HG02885 (cell line): ENCODE data around the gene SLC38A7.
"Not testable (repeated sequence)": the region's sequence is repeated elsewhere in the genome, so short reads cannot be mapped to it uniquely, and the experiment has no call there.

ENCODE experiments used
- ATAC-seq: cut with Tn5 transposase; IDR thresholded peaks from one replicate; pipeline ENCODE4 v1.9.1; 2021; ENCODE audit warnings: mild to moderate bottlenecking; ENCODE audit not compliant: unreplicated experiment, poor library complexity

SLC38A7 gene

GRCh38 chr16:58679763-58680162 lies 4.8 kb downstream of the SLC38A7 start:
- no peak for ATAC-seq

DNA sequence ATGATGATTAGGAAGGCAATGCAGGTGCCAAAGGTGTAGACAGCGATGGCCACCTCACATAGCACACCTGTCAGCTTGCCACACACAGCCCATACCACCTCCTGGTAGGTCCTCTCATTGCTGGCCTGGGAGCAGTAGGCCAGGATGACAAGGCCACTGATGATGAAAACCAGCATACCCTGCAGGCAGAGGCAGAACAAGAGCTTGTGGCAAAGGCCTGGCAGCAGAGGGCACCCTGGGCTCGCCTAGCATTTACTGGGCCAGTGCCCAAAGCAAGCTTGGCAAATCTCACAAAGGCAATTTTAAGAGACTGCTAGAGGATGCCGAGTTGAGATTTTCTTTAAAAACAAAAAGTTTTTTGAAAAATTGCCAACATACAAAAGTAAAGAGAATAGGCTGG lies 5.9 kb downstream of the SLC38A7 start:
- no peak for ATAC-seq

GRCh38 chr16:58678269-58678668 lies 6.3 kb downstream of the SLC38A7 start:
- ATAC-seq = no peak

- no peak for ATAC-seq
These were observed 13.5 kb downstream of the SLC38A7 start for GRCh38 chr16:58670946-58671583.

- ATAC-seq = no peak
These were observed 14.4 kb downstream of the SLC38A7 start for GRCh38 chr16:58670177-58670576.

DNA sequence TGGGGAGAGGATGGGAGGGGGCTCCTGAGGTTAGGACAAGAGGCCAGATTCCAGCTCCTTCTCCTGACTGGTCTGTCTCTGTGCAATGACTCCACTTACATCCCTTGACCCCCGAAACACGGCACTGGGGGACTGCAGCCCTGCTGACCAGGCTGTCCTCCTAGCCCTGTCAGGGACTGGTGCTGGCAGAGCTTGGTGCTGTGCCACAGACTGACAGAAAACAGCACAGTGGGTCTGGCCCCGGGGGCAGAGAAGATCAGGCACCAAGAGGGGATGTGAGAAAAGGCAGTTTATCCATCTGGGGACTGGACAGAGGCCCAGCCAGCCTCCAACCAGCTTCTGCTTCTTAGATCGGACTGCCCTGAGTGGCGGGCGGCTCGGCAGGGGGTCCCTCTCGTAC lies 19.4 kb downstream of the SLC38A7 start:
- ATAC-seq = no peak

DNA sequence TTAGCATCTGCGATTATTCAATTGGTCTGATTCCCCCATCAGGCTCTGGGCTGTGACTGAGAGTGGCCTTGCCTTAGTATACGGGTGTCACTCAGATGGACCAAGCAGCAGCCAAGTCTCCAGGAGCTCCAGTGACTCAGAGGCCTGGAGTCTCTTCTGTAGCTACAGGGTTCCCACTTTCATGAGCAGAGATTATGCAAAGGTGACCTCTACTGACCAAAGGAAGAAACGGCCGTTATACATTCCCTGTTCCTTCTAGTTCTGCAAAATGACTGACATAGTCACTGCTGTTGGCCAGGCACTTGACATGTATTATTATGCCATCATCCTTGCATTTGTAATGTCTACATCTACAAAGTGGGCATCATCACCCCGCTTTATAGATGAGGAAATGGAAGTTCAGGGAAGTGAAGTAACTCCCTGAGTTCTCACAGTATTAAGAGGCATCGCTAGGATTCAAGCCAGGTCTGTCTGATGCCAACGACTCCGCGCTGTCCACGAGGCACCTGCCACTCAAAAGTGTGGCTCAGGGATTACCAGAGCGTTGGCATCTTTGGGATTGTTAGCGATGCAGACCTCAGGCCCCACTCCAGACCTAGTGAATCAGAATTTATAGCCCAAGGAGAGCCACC lies 23.3 kb downstream of the SLC38A7 start:
- ATAC-seq = peak; percentile 91

GRCh38 chr16:58659911-58660310 lies 24.7 kb downstream of the SLC38A7 start:
- ATAC-seq = not testable (repeated sequence)

DNA sequence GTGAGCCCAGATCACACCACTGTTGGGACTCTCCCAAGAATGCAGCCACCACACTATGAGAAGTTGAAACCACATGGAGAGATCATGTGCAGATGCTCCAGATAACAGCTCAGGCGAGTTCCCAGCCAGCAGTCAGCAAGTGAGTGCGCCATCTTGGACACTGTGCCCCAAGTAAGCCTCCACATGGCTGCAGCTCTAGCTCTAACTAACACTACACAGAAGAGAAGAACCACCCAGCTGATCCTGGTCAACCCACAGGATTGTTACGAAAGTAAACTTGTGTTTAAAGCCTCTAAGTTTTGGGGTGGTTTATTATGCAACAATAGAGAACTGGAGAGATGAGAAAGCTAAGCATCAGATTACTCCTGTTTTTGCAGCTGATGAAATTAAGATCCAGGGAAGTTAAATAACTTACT lies 25.8 kb downstream of the SLC38A7 start:
- ATAC-seq = no peak

DNA sequence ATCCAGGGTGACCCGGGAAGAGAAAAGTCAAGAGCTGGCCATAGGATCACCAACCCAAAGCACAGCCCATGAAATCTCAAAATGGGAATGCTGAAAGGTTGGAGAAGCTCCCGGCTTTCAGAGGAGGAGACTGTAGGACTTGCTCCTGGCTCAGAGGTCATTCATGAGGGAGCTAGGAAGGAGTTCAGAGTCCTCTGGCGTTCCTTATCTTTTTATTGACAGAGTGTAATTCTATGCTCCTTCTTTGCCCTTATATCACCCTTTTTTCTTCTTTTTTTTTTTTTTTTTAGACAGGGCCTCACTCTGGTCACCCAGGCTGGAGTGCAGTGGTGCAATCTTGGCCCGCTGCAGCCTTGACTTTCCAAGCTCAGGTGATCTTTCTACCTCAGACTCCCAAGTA lies 27.7 kb downstream of the SLC38A7 start:
- no peak for ATAC-seq

DNA sequence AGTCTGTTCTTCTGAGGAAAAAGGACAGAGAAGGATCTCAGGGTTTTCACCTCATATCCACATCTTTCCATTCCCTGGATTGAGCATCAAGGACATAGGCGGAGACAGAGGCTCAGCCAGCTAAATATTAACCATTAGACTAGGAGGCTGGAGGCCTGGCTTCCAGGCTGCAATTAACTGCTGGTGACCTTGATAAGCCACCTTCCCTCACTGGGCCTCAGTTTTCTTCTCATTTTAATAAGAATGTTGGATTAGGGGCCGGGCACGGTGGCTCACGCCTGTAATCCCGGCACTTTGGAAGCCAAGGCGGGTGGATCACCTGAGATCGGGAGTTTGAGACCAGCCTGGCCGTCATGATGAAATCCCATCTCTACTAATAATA lies 29.4 kb downstream of the SLC38A7 start:
- ATAC-seq = no peak

GRCh38 chr16:58654560-58655214 lies 29.9 kb downstream of the SLC38A7 start:
- no peak for ATAC-seq

GRCh38 chr16:58652741-58653140 lies 31.8 kb downstream of the SLC38A7 start:
- ATAC-seq = no peak

DNA sequence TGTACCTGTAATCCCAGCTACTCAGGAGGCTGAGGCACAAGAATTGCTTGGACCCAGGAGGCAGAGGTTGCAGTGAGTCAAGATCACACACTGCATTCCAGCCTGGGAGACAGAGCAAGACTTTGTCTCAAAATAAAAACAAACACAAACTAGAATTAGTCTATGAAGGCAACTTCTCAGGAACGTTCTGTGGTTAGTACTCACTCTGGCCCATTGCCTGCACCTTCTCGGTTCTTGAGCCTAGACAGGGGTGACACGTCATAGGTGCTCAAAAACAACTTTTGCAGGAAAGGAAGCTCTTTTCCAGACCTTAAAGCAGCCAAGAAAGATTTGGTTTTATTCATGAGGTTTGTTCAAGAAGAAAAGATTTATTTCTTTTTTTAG lies 32.6 kb downstream of the SLC38A7 start:
- no peak for ATAC-seq

DNA sequence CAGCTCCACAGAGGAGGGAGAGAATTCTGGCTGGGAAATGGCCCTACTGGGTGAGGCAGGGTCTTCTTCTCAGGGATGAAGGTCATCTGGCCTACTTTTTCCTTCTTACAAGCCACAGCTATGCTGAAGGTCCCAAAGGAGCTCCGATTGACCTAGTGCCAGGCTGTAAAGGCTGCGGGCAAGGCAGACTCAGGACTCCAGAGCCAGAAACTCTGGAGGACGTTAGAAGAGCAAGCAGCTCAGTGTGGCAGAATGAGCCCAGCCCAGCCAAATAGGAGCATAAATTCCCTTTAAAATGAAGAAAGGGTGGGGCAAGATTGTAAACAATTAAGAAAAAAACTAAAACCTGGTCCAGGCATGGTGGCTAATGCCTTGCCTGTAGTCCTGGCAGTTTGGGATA lies 34.9 kb downstream of the SLC38A7 start:
- no peak for ATAC-seq

DNA sequence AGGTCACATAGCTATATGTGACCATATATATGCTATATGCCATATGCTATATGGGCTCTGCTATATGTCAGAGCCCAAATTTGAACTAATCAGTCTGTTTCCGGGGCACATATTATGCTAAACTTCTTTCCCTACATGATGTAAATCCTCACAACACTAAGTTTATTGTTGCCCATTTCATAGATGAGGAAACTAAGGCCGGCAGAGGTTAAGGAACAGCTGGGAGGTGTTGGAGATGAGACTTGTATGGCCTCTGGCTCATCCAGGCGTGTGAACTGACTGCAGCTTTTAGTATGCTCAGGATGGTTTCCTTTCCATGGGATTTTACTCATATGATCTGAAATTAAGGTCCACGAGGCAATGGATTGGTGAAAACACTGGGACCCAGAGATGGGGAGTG lies 37.5 kb downstream of the SLC38A7 start:
- ATAC-seq = no peak

GRCh38 chr16:58644765-58645487 lies 39.6 kb downstream of the SLC38A7 start:
- no peak for ATAC-seq

- ATAC-seq = no peak
These were observed 40.5 kb downstream of the SLC38A7 start for GRCh38 chr16:58644108-58644507.

- ATAC-seq = no peak
These were observed 43.6 kb downstream of the SLC38A7 start for GRCh38 chr16:58640949-58641348.

- ATAC-seq = no peak
These were observed 44.7 kb downstream of the SLC38A7 start for GRCh38 chr16:58639836-58640235.

GRCh38 chr16:58639230-58639629 lies 45.3 kb downstream of the SLC38A7 start:
- ATAC-seq = no peak
